IMR-90 (cell line): ENCODE measurements around the gene NOBOX. TPM values are rescaled to one million over a fixed set of nuclear protein-coding genes. Genes with fewer than 3 reads are reported as not detected.

Source experiments
- ATAC-seq: fragments of 200-7000 bp; cut with Tn5 transposase; 2 replicates; pipeline ENCODE4 v1.9.1; 2020; ENCODE audit warnings: low read depth, mild to moderate bottlenecking, moderate library complexity
- BruUV-seq: library from RNA; stranded (reverse); fragments of 400-500 nt; replicated peaks from 2 replicates; lab custom pipeline; 2021; lab: Mats Ljungman, UMichigan
- CTCF ChIA-PET: fragments of 300-600 bp; formaldehyde crosslinking; extraction: SDS; loops from one replicate; lab custom pipeline; 2021; ENCODE audit warnings: antibody characterized with exemption; lab: Yijun Ruan, JAX
- POLR2A ChIA-PET: fragments of 300-600 bp; sonication (Branson Sonifier 250); formaldehyde crosslinking; loops from one replicate; lab custom pipeline; 2022; ENCODE audit warnings: antibody characterized with exemption; ENCODE audit not compliant: unreplicated experiment; lab: Charles Lee
- DNase-seq: peaks from one replicate; pipeline ENCODE4 v3.0.0; 2013
- H2AFZ ChIP-seq: replicated peaks from 2 replicates; pipeline ENCODE3; 2013; ENCODE audit warnings: low read length, mild to moderate bottlenecking; ENCODE audit not compliant: poor library complexity
- H2AK5ac ChIP-seq: 2 replicates; pipeline ENCODE4 v1.6.1; 2013; ENCODE audit warnings: low read depth, low read length, inconsistent platforms
- H2AK9ac ChIP-seq: replicated peaks from 2 replicates; pipeline ENCODE3; 2013; ENCODE audit warnings: mild to moderate bottlenecking, low read depth, low read length, moderate library complexity; ENCODE audit not compliant: poor library complexity
- H2BK120ac ChIP-seq: 2 replicates; pipeline ENCODE4 v1.6.1; 2013; ENCODE audit warnings: low read depth, low read length, inconsistent platforms
- H2BK15ac ChIP-seq: 3 replicates; pipeline ENCODE4 v1.6.1; 2013; ENCODE audit warnings: low read depth, low read length, inconsistent platforms
- H2BK20ac ChIP-seq: 2 replicates; pipeline ENCODE4 v1.6.1; 2013; ENCODE audit warnings: low read depth, mild to moderate bottlenecking, inconsistent platforms, low read length, moderate library complexity
- H2BK5ac ChIP-seq: 2 replicates; pipeline ENCODE4 v1.6.1; 2013; ENCODE audit warnings: mild to moderate bottlenecking, low read depth, low read length, inconsistent platforms; ENCODE audit not compliant: poor library complexity, severe bottlenecking
- H3K14ac ChIP-seq: replicated peaks from 2 replicates; pipeline ENCODE4 v1.6.1; 2013; ENCODE audit warnings: low read depth, low read length, inconsistent platforms
- H3K18ac ChIP-seq: 2 replicates; pipeline ENCODE4 v1.6.1; 2013; ENCODE audit warnings: low read depth, low read length, control low read depth
- H3K23ac ChIP-seq: 2 replicates; pipeline ENCODE4 v1.6.1; 2013; ENCODE audit warnings: low read depth, low read length, inconsistent platforms
- H3K27ac ChIP-seq: 2 replicates; pipeline ENCODE4 v1.5.1; 2013; ENCODE audit warnings: mild to moderate bottlenecking, control low read depth, low read length; ENCODE audit not compliant: insufficient read depth
- H3K27me3 ChIP-seq: 2 replicates; pipeline ENCODE4 v1.6.1; 2013; ENCODE audit warnings: low read length; ENCODE audit not compliant: control insufficient read depth, insufficient read depth
- H3K36me3 ChIP-seq: 2 replicates; pipeline ENCODE4 v1.6.1; 2013; ENCODE audit warnings: low read length, mixed read lengths; ENCODE audit not compliant: control insufficient read depth, insufficient read depth
- H3K4ac ChIP-seq: 2 replicates; pipeline ENCODE4 v1.6.1; 2013; ENCODE audit warnings: low read depth, low read length, inconsistent platforms
- H3K4me1 ChIP-seq: 2 replicates; pipeline ENCODE4 v1.6.1; 2013; ENCODE audit warnings: low read length, mixed read lengths; ENCODE audit not compliant: control insufficient read depth, insufficient read depth
- H3K4me2 ChIP-seq: 2 replicates; pipeline ENCODE4 v1.6.1; 2013; ENCODE audit warnings: low read depth, mild to moderate bottlenecking, control low read depth, low read length, moderate library complexity
- H3K4me3 ChIP-seq: 2 replicates; pipeline ENCODE4 v1.5.1; 2013; ENCODE audit warnings: low read depth, mild to moderate bottlenecking, control low read depth, low read length, moderate library complexity; ENCODE audit not compliant: insufficient read depth
- H3K56ac ChIP-seq: 2 replicates; pipeline ENCODE4 v1.6.1; 2013; ENCODE audit warnings: low read length, inconsistent platforms; ENCODE audit not compliant: insufficient read depth; ENCODE audit errors: extremely low read depth
- H3K79me1 ChIP-seq, 2 experiments: 2 replicates each; pipeline ENCODE4 v1.6.1; 2013; ENCODE audit warnings: low read length in 2 of 2, inconsistent platforms in 1 of 2, low read depth in 1 of 2
- H3K9ac ChIP-seq: 2 replicates; pipeline ENCODE4 v1.6.1; 2013; ENCODE audit warnings: low read depth, low read length, control low read depth
- H3K9me1 ChIP-seq: 2 replicates; pipeline ENCODE4 v1.6.1; 2013; ENCODE audit warnings: low read length, inconsistent platforms; ENCODE audit not compliant: insufficient read depth
- H3K9me3 ChIP-seq: 2 replicates; pipeline ENCODE4 v1.6.1; 2013; ENCODE audit warnings: low read length; ENCODE audit not compliant: control insufficient read depth, insufficient read depth
- H4K20me1 ChIP-seq: 2 replicates; pipeline ENCODE4 v1.6.1; 2013; ENCODE audit warnings: low read length, inconsistent platforms; ENCODE audit not compliant: insufficient read depth
- H4K5ac ChIP-seq: 2 replicates; pipeline ENCODE4 v1.6.1; 2013; ENCODE audit warnings: mild to moderate bottlenecking, low read depth, low read length, control low read depth
- H4K8ac ChIP-seq, 2 experiments: 2 replicates each; pipeline ENCODE4 v1.6.1; 2013; ENCODE audit warnings: low read depth in 2 of 2, low read length in 2 of 2, control low read depth in 1 of 2, inconsistent platforms in 1 of 2
- H4K91ac ChIP-seq: 2 replicates; pipeline ENCODE4 v1.6.1; 2013; ENCODE audit warnings: low read depth, low read length, inconsistent platforms; ENCODE audit not compliant: insufficient read depth
- ELK1 ChIP-seq: fragments of 150-350 bp; IDR thresholded peaks from 2 replicates; pipeline ENCODE4 v1.6.1; 2016; ENCODE audit warnings: low read depth, mild to moderate bottlenecking, low read length, moderate library complexity, borderline replicate concordance
- MXI1 ChIP-seq: IDR thresholded peaks from 2 replicates; pipeline ENCODE4 v1.6.1; 2012; ENCODE audit warnings: low read depth, mild to moderate bottlenecking, low read length, moderate library complexity, borderline replicate concordance
- POLR2A ChIP-seq: IDR thresholded peaks from 2 replicates; pipeline ENCODE4 v1.6.1; 2012; ENCODE audit warnings: mild to moderate bottlenecking, low read depth, low read length
- USF2 ChIP-seq: fragments of 150-350 bp; IDR thresholded peaks from 2 replicates; pipeline ENCODE4 v1.6.1; 2017; ENCODE audit warnings: mild to moderate bottlenecking, antibody characterized with exemption, low read length, low read depth
- WGBS, 2 experiments: methylation state at CpG; one replicate each; pipeline versions ENCODE4 v1.1.5 to v1.1.7; 2013; ENCODE audit warnings: missing lambda C conversion rate in 2 of 2; ENCODE audit not compliant: insufficient read length in 1 of 2; ENCODE audit errors: extremely low coverage in 2 of 2; 5-methylcytosine and 5-hydroxymethylcytosine counted together
- dilution Hi-C: fragments of 300-500 bp; cut with HindIII; formaldehyde crosslinking; loops from one replicate; pipeline ENCODE4 v1.14.3; 2018; ENCODE audit warnings: low sequenced_read_pairs; ENCODE audit not compliant: unreplicated experiment
- in situ Hi-C: fragments of 300-500 bp; cut with MboI; formaldehyde crosslinking; loops from 3 replicates; pipeline ENCODE4 v1.14.3; 2019; ENCODE audit warnings: low sequenced_read_pairs, inconsistent platforms, mixed read lengths
- intact Hi-C: fragments of 100-400 bp; cut with micrococcal nuclease; formaldehyde crosslinking; loops from 2 replicates; pipeline ENCODE4 v1.10.0; 2022
- polyA plus RNA-seq, 3 experiments: library from polyadenylated mRNA; depleted of rRNA; stranded (reverse); fragments of >200 nt; gene quantifications; 2 replicates each; pipeline ENCODE4 v1.2.3, GENCODE V29; 2012; ENCODE audit warnings: low replicate concordance in 1 of 3
- total RNA-seq: library from RNA; depleted of rRNA; stranded (reverse); fragments of >200 nt; gene quantifications from 2 replicates; pipeline ENCODE4 v1.2.3, GENCODE V29; 2012

Gene NOBOX
- total and polyA plus RNA-seq, 2 of the 4 experiments (the other 2 are of a cell fraction): not detected

- H3K4me1 ChIP-seq: no peaks in the 10 kb centered on the region
- H3K27me3 ChIP-seq: no peaks in the 10 kb centered on the region
- no peak overlapping the region for H2AK5ac ChIP-seq
- no peak overlapping the region for H3K56ac ChIP-seq
- H3K4me2 ChIP-seq: no peak overlapping the region
- no peak overlapping the region for H4K91ac ChIP-seq
- no peak overlapping the region for H2BK5ac ChIP-seq
- no peak overlapping the region for H2BK20ac ChIP-seq
- ChIA-PET CTCF (no interaction called here), POLR2A (no interaction called here)
- TF ChIP-seq POLR2A (no peak), ELK1 (no peak), USF2 (no peak), MXI1 (no peak)
- no peak for ATAC-seq
- in situ Hi-C loops: no loop called here
- H3K9me3 ChIP-seq: peaks cover 22% of the 10 kb centered on the region
- no peaks in the 10 kb centered on the region for H3K9me1 ChIP-seq
- no CpG with 5 or more reads among the region's 9 CpGs for WGBS, 2 experiments
- no peak overlapping the region for H2AFZ ChIP-seq
- no peak overlapping the region for H2BK15ac ChIP-seq
- BruUV-seq: no TSS peak
- no peak overlapping the region for H2BK120ac ChIP-seq
- H3K4me3 ChIP-seq: no peak overlapping the region
- H3K14ac ChIP-seq: no peak overlapping the region
- no peak for DNase-seq
- H3K79me1 ChIP-seq: no peaks in the 10 kb centered on the region
- H3K4ac ChIP-seq: no peak overlapping the region
- H2AK9ac ChIP-seq: no peak overlapping the region
- H3K9ac ChIP-seq: no peak overlapping the region
- intact Hi-C loops: no loop called here
- H3K36me3 ChIP-seq: no peaks in the 10 kb centered on the region
- H3K18ac ChIP-seq: no peak overlapping the region
- dilution Hi-C loops: no loop called here
- H4K5ac ChIP-seq: no peak overlapping the region
- H4K20me1 ChIP-seq: no peaks in the 10 kb centered on the region
- no peak overlapping the region for H3K27ac ChIP-seq
- H3K23ac ChIP-seq: no peak overlapping the region
- H4K8ac ChIP-seq: no peak overlapping the region
Observed at GRCh38 chr7:144436500-144436899, 33.0 kb upstream of the NOBOX start.
